Amniotic epithelial cell (primary cell): ENCODE results near the gene GAB3.

ENCODE experiments used
- DNase-seq: peaks from one replicate; pipeline ENCODE4 v3.0.0-alpha.2; 2010; ENCODE audit warnings: low read depth

The GAB3 gene

DNA sequence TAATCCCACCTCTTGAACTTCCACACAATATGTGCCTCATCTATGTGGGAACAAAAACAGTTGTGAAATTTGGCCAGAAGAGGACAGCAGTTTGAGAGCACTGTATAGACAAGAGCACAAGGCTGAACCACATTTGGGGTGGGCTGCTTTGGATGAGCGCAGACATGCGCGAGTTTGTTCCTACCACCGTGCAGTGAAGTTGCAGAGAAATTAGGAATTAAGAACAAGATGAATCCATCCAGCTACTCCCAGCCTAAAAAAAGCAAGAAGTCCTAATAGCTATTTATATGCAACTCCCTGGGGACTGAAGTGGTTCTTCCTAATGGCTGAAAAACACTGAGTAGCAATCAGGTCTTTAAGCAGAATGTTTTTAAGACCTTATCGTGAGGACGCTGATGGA lies 1.0 kb downstream of the GAB3 start:
- DNase-seq: no peak

DNA sequence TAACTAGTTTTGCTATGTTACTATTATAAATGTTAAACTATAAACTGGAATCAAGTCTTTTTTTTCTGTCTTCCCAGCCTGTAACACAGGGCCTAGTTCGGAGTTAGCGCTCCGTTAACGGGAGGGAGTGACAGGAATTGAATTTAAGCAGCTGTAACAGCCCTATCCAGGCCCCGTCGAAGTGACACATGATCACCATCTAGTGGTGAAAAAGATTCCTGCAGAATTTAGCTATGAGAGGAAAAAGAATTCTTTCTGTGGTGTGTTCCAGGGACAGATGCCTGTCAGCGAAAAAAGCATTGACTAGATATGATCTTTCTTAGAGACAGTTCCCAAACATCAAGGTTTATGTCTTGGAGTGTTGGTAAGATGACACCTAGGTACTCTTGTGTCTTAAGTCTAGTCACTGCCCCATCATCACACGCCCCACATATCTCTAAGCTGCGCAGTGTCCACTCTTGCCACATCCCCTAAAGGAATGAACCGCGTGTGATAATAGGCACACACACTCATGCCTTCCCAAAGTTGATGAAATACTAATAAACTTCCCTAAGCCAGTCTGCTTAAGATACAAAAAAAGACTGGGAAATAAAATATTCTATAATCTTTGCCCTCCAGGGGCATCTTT lies 2.1 kb downstream of the GAB3 start:
- peak; percentile 43 for DNase-seq

- DNase-seq: no peak
Observed at GRCh38 chrX:154742613-154743012, 8.3 kb downstream of the GAB3 start.

GRCh38 chrX:154739952-154740465 lies 10.9 kb downstream of the GAB3 start:
- no peak for DNase-seq

GRCh38 chrX:154738011-154738738 lies 12.7 kb downstream of the GAB3 start:
- DNase-seq: peak; percentile 89

DNA sequence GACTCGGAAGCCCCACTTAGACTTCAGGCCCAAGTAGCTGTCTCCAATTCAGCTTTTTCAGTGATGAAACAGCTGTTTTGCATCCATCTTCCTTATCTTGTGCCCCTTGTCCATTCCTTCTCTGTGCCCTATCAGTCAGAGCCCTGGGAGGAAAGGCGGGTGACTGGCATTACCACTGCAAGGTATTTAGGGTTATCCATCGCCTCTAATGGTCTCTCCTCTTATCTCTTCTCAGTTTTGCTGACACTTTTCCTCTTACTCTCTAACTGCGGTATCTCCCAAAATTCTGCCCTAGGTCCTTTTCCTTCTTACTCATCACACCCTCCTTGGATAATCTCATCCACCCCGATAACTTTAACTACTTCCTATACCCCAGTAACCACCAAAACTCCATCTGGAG lies 13.7 kb downstream of the GAB3 start:
- no peak for DNase-seq

- DNase-seq: peak; percentile 98
Observed at GRCh38 chrX:154735695-154736393, 15.0 kb downstream of the GAB3 start.

GRCh38 chrX:154734061-154734781 lies 16.7 kb downstream of the GAB3 start:
- peak; percentile 94 for DNase-seq

- no peak for DNase-seq
Observed at GRCh38 chrX:154733066-154733425, 17.8 kb downstream of the GAB3 start.

DNA sequence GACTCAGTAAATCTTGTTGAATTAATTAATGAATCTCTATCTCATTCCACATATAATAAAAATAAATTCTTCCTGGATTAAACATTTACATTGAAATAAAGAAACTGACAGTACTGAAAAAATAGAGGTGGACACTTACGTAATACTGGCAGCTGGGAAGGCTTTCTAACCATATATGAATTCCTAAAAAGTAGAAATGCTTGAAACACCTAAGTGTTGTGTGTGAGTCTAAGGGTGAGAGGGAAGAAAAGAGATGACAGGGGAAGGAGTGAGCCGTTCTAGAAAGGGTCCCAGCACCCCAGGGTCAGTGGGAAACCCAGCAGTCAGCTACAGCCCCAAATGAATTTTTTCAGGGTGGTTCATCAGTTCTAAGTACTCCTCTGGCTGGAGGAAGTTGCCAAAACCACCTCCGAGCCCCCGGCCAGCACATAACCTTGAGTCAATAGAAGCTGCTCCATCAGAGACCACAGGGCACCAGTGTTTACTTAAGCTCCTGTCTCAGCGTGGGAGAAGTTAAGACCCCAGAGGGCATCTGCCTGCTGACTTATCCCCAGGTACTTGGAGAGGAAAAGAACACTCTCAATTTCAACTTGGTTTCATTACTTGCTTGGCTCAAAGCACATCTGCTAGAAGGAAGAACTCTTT lies 18.3 kb downstream of the GAB3 start:
- DNase-seq: peak; percentile 74

GRCh38 chrX:154731881-154732280 lies 19.0 kb downstream of the GAB3 start:
- DNase-seq: peak; percentile 82

DNA sequence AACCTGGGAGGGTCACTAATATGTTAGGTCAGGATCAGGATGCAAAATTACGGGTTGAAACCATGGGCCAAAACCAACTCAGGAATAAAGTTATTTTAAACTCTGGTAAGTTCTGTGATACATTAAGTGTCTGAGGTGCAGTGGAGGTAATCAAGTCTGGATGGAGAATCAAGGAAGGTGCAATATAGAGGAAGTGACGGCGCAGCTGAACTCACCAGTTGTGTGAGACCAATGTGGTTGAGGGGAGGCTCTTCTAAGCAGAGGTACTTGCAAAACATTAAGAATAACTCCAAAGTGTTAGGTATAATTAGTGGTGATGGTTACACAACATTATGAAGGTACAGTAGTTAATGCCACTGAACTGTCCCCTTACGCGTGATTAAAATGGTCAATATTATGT lies 19.7 kb downstream of the GAB3 start:
- DNase-seq: no peak

DNA sequence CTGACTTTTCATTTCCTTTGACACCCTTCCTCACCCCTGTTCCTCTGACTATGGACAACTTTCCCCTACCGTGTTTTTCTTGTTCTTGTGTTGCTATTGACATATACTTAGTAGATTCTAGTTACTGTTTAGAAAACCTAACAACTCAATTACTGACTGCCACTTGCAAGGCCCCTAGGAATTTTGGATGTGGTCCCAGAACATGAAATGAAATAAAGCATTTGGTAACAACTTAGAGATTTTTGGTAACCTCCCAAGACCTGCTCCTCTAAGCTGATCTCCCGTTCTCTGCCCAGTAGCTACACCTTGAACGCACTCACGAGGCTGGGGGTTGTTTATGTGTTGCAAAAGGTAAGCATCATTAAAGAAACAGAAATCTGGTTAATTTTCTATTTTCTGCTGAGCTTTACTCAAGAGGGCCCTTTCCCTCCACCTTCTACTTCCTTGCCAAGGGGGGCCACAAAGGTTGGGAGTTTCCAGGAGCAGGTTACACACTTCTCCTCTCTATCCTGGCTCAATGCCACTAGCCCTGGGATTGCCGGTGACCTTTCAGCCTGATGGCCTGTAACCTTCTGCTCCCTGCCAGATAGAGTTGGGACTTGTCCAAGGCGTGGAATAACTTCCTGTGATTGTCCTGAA lies 20.5 kb downstream of the GAB3 start:
- DNase-seq: peak; percentile 74

GRCh38 chrX:154729439-154729838 lies 21.4 kb downstream of the GAB3 start:
- DNase-seq: peak; percentile 53

GRCh38 chrX:154728431-154729190 lies 22.3 kb downstream of the GAB3 start:
- no peak for DNase-seq

GRCh38 chrX:154727871-154728270 lies 23.0 kb downstream of the GAB3 start:
- DNase-seq: peak; percentile 63

DNA sequence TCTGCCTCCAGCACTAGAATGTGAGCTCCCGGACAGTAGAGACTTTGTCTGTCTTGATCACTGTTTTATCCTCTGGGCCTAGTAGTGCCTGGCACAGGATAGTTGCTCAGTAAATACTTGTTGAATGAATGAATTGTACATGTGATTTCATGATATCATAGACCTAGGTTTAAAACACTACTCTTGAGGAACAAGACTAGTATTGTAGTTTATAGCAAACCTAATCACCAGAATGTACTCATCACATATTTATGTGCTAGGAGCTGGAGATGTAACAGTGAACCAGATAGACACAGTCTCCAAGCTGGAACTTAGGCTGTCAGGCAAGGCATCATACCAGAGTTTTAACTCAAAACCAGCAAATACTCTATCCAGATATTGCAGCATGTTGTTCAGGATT lies 23.5 kb downstream of the GAB3 start:
- DNase-seq: peak; percentile 70

GRCh38 chrX:154724993-154725756 lies 25.7 kb downstream of the GAB3 start:
- no peak for DNase-seq

GRCh38 chrX:154721155-154721554 lies 29.7 kb downstream of the GAB3 start:
- no peak for DNase-seq

DNA sequence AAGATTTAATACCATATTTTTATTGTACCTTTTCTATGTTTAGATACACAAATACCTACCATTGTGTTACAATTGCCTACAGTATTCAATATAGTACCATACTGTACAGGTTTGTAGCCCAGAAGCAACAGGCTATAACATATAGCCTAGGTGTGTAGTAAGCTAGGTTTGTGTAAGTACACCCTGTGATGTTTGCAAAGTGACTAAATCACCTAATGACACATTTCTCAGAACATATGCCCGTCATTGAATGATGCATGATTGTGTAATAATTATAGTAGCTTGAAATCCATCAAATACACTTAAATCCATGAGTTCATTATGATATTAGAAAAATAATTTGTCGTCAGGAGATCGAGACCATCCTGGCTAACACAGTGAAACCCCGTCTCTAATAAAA lies 30.8 kb downstream of the GAB3 start:
- no peak for DNase-seq
